Breast epithelium (tissue), 3 donors: Measurements from ENCODE around the gene DCAKD.

ENCODE experiments used
- CTCF ChIP-seq, 3 donors: fragments of 450-650 bp; IDR thresholded peaks; one replicate each; pipeline ENCODE4 v1.5.1; 2016 to 2017; ENCODE audit warnings: antibody characterized with exemption in 3 of 3, mild to moderate bottlenecking in 3 of 3, moderate library complexity in 3 of 3
- POLR2AphosphoS5 ChIP-seq, 3 donors: sonication (generic); formaldehyde crosslinking; IDR thresholded peaks; one replicate each; pipeline ENCODE4 v1.6.1; 2017; ENCODE audit warnings: antibody characterized with exemption in 3 of 3

DNA sequence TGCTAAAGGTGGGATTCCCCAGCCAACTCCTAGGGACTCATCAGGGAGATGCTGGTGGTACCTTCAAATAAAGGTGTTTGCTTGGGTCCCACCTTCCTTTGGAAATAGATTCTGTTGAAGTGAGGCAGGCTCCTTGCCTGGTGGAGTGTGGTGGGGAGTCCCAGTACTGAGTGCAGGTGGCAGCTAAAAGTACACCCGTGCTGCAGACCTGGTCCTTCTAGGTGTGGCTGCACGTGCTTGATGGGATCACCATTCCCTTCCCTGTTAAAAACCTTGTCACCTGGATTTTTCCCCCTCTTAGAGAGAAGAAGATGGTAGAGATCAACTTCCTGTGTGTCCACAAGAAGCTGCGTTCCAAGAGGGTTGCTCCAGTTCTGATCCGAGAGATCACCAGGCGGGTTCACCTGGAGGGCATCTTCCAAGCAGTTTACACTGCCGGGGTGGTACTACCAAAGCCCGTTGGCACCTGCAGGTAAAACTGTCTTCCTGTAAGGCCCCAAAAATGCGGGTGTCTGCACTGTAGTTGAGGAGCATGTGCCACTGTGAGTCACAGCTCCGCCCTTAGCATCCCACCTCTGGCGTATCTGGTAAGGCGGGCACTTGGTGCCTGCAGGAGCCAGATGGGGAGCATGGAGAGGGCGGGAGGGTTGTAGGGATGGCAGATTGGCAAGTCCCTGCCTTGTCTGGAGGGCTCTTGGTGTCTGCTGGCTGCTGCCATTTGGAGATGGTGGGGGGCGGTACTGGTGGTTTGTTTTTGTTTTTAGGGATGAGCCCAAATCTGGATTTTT lies 46.8 kb upstream of the DCAKD start:
- TF ChIP-seq CTCF (IDR thresholded peaks at IDR 0.05) (no peak), POLR2AphosphoS5 (IDR thresholded peaks at IDR 0.05) (no peak)
